Testis (tissue), 3 donors: Measurements from ENCODE around the gene SLC4A4. TPM values are rescaled to one million over a fixed set of nuclear protein-coding genes. Genes with fewer than 3 reads are reported as not detected.

Experiments used
- DNase-seq: peaks from one replicate; pipeline ENCODE4 v3.0.0-alpha.2; 2019
- H3K27ac ChIP-seq, 2 donors: fragments of 200-600 bp; sonication (generic); one replicate each; pipeline ENCODE4 v1.5.1; 2019
- H3K27me3 ChIP-seq: fragments of 200-600 bp; sonication (generic); one replicate; pipeline ENCODE4 v1.5.1; 2019
- H3K36me3 ChIP-seq: fragments of 200-600 bp; sonication (generic); one replicate; pipeline ENCODE4 v1.5.1; 2017; ENCODE audit warnings: low read depth; ENCODE audit errors: missing control alignments
- H3K4me1 ChIP-seq: fragments of 200-600 bp; sonication (generic); one replicate; pipeline ENCODE4 v1.5.1; 2019
- H3K4me3 ChIP-seq, 2 donors: fragments of 200-600 bp; sonication (generic); one replicate each; pipeline ENCODE4 v1.5.1; 2017 to 2019
- H3K9me3 ChIP-seq: fragments of 200-600 bp; sonication (generic); one replicate; pipeline ENCODE4 v1.5.1; 2017
- POLR2A ChIP-seq: fragments of 450-650 bp; IDR thresholded peaks from one replicate; pipeline ENCODE4 v1.6.1; 2017; ENCODE audit warnings: antibody characterized with exemption, mild to moderate bottlenecking, moderate library complexity
- WGBS, 2 donors: methylation state at CpG; one replicate each; pipeline ENCODE4 v1.1.5; 2018; 5-methylcytosine and 5-hydroxymethylcytosine counted together
- intact Hi-C: fragments of 100-400 bp; cut with DNase I; formaldehyde crosslinking; loops from one replicate; pipeline ENCODE4 v1.15.1; 2023; ENCODE audit warnings: low total_unique reads
- polyA plus RNA-seq: library from polyadenylated mRNA; stranded (reverse); fragments of 350-450 nt; fragmentation: Illumina TruSeq; extraction: RNeasy Lipid Tissue Mini Kit (QIAGEN cat#74804); gene quantifications from one replicate; pipeline ENCODE4 v1.2.3, GENCODE V29; 2014; ENCODE audit warnings: low read depth, low replicate concordance; ENCODE audit not compliant: insufficient read depth
- total RNA-seq, 2 donors: library from RNA; depleted of rRNA; stranded (reverse); fragments of >200 nt; gene quantifications; one replicate each; pipeline ENCODE4 v1.2.3, GENCODE V29; 2016
- TF ChIP-seq, protein P1 (sequence below), 3 experiments: fragments of 450-650 bp in 2 of 3; fragments of 200-600 bp in 1 of 3; sonication (generic) in 1 of 3; IDR thresholded peaks; one replicate each; pipeline ENCODE4 v1.5.1; 2016 to 2019; ENCODE audit warnings: antibody characterized with exemption in 3 of 3, mild to moderate bottlenecking in 2 of 3, moderate library complexity in 1 of 3

SLC4A4 gene
- total and polyA plus RNA-seq, 3 donors from 2014 or later = 1.7 to 2.9 (median 2.2) TPM

- WGBS, 2 donors = 41 to 43% methylated on average over 4 of the region's 4 CpGs
Observed at GRCh38 chr4:71487344-71487920, 148.6 kb downstream of the SLC4A4 start.

DNA sequence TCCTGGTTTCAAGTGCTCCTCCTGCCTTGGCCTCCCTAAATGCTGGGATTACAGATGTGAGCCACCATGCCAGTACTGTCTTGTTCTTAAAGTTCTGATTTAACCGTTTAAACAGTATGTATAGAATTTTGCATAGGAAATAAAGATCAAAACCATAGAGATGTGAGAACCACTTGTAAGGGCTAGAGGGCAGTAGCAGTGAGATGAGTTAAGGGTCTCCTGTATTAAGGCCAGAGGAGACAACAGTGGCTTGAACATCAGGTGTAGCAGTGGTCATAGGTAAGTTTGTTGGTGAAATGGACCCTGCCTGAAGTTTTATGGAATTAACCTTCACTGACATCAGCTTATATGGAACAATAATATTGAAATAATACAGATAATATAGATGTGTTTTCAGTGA lies 155.7 kb downstream of the SLC4A4 start:
- Histone ChIP-seq H3K4me3 (no peak overlapping the region), H3K27me3 (no peaks in the 10 kb centered on the region), H3K4me1 (no peaks in the 10 kb centered on the region), H3K27ac (no peak overlapping the region), H3K36me3 (no peaks in the 10 kb centered on the region), H3K9me3 (no peaks in the 10 kb centered on the region)
- WGBS, 2 donors = 80 to 87% methylated on average over 1 of the region's 1 CpG
- intact Hi-C loops = no loop called here
- TF ChIP-seq, protein P1, sequence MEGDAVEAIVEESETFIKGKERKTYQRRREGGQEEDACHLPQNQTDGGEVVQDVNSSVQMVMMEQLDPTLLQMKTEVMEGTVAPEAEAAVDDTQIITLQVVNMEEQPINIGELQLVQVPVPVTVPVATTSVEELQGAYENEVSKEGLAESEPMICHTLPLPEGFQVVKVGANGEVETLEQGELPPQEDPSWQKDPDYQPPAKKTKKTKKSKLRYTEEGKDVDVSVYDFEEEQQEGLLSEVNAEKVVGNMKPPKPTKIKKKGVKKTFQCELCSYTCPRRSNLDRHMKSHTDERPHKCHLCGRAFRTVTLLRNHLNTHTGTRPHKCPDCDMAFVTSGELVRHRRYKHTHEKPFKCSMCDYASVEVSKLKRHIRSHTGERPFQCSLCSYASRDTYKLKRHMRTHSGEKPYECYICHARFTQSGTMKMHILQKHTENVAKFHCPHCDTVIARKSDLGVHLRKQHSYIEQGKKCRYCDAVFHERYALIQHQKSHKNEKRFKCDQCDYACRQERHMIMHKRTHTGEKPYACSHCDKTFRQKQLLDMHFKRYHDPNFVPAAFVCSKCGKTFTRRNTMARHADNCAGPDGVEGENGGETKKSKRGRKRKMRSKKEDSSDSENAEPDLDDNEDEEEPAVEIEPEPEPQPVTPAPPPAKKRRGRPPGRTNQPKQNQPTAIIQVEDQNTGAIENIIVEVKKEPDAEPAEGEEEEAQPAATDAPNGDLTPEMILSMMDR (IDR thresholded peaks at IDR 0.05) = no peak
- no peak for TF ChIP-seq POLR2A
- no peak for DNase-seq

More at GRCh38 chr4:71487344-71487920, 148.6 kb downstream of the SLC4A4 start:
- intact Hi-C loops = no loop called here
- Histone ChIP-seq H3K4me1 (no peaks in the 10 kb centered on the region), H3K36me3 (no peaks in the 10 kb centered on the region), H3K9me3 (no peaks in the 10 kb centered on the region), H3K27ac (no peak overlapping the region), H3K4me3 (no peak overlapping the region), H3K27me3 (no peaks in the 10 kb centered on the region)
- no peak for DNase-seq
- TF ChIP-seq, protein P1 (IDR thresholded peaks at IDR 0.05) = no peak
- no peak for TF ChIP-seq POLR2A

DNA sequence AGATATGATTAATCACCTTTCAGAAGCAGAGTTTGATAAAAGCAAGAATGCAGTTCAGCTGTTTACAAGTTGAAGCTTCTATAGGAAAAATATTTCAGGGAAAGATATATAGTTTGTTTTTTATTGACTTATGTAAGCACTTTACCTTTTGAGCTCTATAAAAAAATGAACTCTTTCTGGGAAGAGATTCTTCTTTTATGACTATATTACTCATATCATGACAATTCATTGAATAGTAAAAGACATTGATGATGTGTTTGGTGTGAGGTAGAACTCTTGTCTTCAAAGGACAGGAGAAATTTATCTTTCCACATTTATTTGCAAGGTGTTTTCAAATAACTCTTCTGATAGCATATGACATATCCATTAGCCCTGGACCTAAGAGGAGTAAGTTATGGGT lies 156.6 kb downstream of the SLC4A4 start:
- Histone ChIP-seq H3K36me3 (no peaks in the 10 kb centered on the region), H3K4me3 (no peak overlapping the region), H3K27ac (no peak overlapping the region), H3K9me3 (no peaks in the 10 kb centered on the region), H3K4me1 (no peaks in the 10 kb centered on the region), H3K27me3 (no peaks in the 10 kb centered on the region)
- no peak for TF ChIP-seq POLR2A
- TF ChIP-seq, protein P1 (IDR thresholded peaks at IDR 0.05) = no peak
- intact Hi-C loops = no loop called here
- DNase-seq = no peak

DNA sequence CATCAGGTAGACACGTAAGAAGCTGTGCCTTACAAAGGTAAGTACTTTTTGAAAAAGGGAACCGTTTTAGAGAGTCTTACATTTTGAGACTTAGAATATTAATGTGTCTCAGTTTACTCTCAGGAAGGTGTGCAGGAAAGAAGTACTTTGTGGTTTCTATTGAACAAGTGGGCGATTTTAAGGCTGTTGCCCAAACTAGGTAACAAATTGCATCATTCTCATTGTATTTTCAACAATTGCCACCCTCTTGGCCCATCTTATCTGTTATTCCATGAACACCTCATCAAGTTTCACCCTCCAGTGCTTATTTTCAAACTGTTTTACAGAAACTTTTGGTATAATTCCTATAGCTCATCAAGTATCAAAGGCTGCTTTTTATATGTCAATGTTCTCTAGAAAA lies 158.3 kb downstream of the SLC4A4 start:
- intact Hi-C loops = no loop called here
- TF ChIP-seq, protein P1 (IDR thresholded peaks at IDR 0.05) = no peak
- no peak for TF ChIP-seq POLR2A
- DNase-seq = no peak
- H3K9me3 ChIP-seq = no peaks in the 10 kb centered on the region
- 83 to 90% methylated on average over 3 of the region's 3 CpGs for WGBS, 2 donors
- no peaks in the 10 kb centered on the region for H3K27me3 ChIP-seq
- H3K4me3 ChIP-seq = no peak overlapping the region
- H3K4me1 ChIP-seq = no peaks in the 10 kb centered on the region
- H3K36me3 ChIP-seq = no peaks in the 10 kb centered on the region
- H3K27ac ChIP-seq = no peak overlapping the region

GRCh38 chr4:71498002-71498401 lies 159.2 kb downstream of the SLC4A4 start:
- 29 to 30% methylated on average over 2 of the region's 2 CpGs for WGBS, 2 donors
- no peak overlapping the region for H3K27ac ChIP-seq
- no peaks in the 10 kb centered on the region for H3K9me3 ChIP-seq
- no peak overlapping the region for H3K4me3 ChIP-seq
- DNase-seq = no peak
- no peak for TF ChIP-seq POLR2A
- TF ChIP-seq, protein P1 (IDR thresholded peaks at IDR 0.05) = no peak
- intact Hi-C loops = no loop called here
- no peaks in the 10 kb centered on the region for H3K4me1 ChIP-seq
- no peaks in the 10 kb centered on the region for H3K27me3 ChIP-seq
- no peaks in the 10 kb centered on the region for H3K36me3 ChIP-seq
